Measurements from ENCODE around the gene TRABD. TPM values are rescaled to one million over a fixed set of nuclear protein-coding genes. Genes with fewer than 3 reads are reported as not detected.

Gene TRABD
- total and polyA plus RNA-seq, 2 donors from 2014 or later: 34.2 to 56.3 TPM

DNA sequence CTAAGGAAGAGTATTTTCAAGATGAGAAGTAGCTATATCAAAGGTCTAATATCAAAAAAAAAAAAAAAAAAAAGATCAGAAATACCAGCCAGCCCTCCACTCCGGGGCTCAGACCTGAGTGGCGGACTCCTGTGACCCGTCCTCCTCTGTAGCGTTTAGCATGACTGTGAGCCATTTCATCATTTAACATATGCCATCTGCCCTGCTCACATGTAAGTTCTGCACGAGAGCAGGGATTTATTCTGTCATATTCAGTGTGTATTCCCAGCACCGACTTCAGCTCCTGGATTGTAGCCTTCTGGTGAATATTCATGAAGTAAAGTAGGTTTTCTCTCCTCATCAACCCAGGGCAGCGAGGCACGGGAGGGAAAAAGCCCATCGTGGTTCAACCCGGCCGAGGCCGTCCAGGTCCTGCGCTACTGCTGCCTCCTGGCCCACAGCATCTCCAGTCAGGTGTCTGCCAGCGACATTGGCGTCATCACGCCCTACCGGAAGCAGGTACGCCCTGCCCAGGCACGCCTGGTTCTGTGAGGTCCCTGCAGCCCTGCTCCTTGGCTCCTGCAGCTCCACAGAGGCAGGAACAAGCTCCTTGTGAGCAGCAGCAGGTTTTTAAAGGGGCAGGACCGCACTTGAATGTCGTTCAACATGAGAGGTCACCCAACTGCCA, 27.9 kb upstream of the TRABD start:
- Histone ChIP-seq H3K9ac (ENCODE audit: low read length in 3 of 3) (peak overlapping the region in 1 of 3 donors; percentile 67), H3K27ac (ENCODE audit: low read depth in 2 of 2, low read length in 2 of 2) (no peak overlapping the region), H3K4me1 (ENCODE audit: control insufficient read depth in 2 of 3, insufficient read depth in 2 of 3, low read depth in 1 of 3, low read length in 3 of 3) (peaks cover 0 to 4% (median 0%) of the 10 kb centered on the region in 3 donors), H3K27me3 (ENCODE audit: control insufficient read depth, insufficient read depth, low read length) (no peaks in the 10 kb centered on the region), H3K9me3 (ENCODE audit: control insufficient read depth in 2 of 3, insufficient read depth in 1 of 3, low read length in 3 of 3) (no peaks in the 10 kb centered on the region), H3K36me3 (ENCODE audit: control insufficient read depth in 2 of 3, insufficient read depth in 3 of 3, low read length in 3 of 3) (no peaks in the 10 kb centered on the region), H3K4me3 (ENCODE audit: low read length in 3 of 3) (no peak overlapping the region)
- FAIRE-seq: no peak
- DNase-seq: peak in 3 of 5 donors; percentile 33 to 90 (median 40)
- TF ChIP-seq, protein P1, sequence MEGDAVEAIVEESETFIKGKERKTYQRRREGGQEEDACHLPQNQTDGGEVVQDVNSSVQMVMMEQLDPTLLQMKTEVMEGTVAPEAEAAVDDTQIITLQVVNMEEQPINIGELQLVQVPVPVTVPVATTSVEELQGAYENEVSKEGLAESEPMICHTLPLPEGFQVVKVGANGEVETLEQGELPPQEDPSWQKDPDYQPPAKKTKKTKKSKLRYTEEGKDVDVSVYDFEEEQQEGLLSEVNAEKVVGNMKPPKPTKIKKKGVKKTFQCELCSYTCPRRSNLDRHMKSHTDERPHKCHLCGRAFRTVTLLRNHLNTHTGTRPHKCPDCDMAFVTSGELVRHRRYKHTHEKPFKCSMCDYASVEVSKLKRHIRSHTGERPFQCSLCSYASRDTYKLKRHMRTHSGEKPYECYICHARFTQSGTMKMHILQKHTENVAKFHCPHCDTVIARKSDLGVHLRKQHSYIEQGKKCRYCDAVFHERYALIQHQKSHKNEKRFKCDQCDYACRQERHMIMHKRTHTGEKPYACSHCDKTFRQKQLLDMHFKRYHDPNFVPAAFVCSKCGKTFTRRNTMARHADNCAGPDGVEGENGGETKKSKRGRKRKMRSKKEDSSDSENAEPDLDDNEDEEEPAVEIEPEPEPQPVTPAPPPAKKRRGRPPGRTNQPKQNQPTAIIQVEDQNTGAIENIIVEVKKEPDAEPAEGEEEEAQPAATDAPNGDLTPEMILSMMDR (IDR thresholded peaks at IDR 0.05; ENCODE audit: borderline replicate concordance, extremely low read depth, insufficient read depth): no peak
- intact Hi-C loops (cut with DNase I): no loop called here

DNA sequence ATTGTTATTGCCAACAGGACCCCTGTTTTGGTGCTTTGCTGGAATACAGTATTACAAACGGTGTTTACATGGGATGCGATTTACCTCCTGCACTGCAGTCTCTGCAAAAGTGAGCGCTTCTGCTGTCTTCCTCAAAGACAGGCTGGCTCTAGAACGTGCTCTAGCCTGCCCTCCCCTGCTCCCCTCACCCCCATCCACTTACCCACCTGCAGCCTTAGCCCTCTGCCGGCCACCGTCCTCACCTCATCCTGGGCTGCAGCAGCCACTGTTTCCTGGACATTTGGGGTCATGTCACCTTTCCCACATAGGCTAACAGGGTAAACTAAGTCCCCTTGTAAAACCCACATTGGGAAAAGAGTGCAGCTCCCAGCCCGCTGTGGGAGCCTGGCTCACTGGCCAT, 24.8 kb upstream of the TRABD start:
- Histone ChIP-seq H3K27ac (ENCODE audit: low read depth in 2 of 2, low read length in 2 of 2) (no peak overlapping the region), H3K36me3 (ENCODE audit: control insufficient read depth in 2 of 3, insufficient read depth in 3 of 3, low read length in 3 of 3) (no peaks in the 10 kb centered on the region), H3K4me1 (ENCODE audit: control insufficient read depth in 2 of 3, insufficient read depth in 2 of 3, low read depth in 1 of 3, low read length in 3 of 3) (peaks cover 0 to 4% (median 0%) of the 10 kb centered on the region in 3 donors), H3K9me3 (ENCODE audit: control insufficient read depth in 2 of 3, insufficient read depth in 1 of 3, low read length in 3 of 3) (no peaks in the 10 kb centered on the region), H3K4me3 (ENCODE audit: low read length in 3 of 3) (no peak overlapping the region), H3K27me3 (ENCODE audit: control insufficient read depth, insufficient read depth, low read length) (no peaks in the 10 kb centered on the region), H3K9ac (ENCODE audit: low read length in 3 of 3) (no peak overlapping the region)
- FAIRE-seq (no peak), DNase-seq (no peak)
- TF ChIP-seq, protein P1 (IDR thresholded peaks at IDR 0.05; ENCODE audit: borderline replicate concordance, extremely low read depth, insufficient read depth): no peak
- intact Hi-C loops (cut with DNase I): no loop called here

DNA sequence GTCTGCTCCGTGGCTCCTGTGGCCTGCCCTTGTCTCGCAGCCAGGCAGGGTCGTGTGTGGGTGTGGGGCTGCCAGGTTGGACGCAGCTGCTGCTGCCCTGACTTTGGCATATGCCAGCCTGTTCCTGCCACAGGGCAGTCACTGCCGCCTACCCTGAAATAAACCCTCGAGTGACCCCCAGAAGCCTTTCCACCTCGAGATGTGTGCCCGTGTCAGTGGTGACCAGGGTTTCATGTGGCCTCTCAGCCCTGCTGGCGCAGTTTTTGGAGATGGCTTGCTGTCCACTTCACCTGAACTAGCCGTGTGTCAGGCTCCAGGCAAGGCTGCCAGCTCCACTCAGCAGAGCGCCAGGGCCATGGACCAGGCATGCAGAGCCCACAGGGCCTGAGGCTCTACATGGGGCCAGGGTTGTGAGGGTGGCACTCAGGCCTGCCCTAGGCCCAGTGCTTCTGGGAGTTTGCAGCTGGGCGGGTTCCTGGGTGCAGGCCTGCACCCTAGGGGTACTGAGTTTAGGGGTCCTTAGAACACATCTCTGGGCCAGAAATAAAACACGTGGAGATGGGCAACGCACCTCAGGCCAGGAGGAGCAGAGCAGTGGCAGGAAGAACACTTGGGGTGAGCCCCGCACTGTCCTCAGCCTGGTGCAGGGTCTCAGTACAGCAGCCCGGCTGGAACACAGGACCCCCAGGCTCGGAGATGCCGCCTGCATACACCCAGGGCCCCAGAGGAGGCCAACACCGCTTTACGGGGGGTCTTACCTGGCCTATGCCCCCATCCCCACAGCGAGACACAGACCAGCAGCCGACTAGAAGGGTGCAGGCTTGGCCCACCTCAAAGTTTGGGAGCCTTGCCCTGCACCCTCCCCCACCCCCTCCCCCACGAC, 24.0 kb upstream of the TRABD start:
- DNase-seq (peak in 1 of 5 donors; percentile 33), FAIRE-seq (no peak)
- no peaks in the 10 kb centered on the region for H3K36me3 ChIP-seq (ENCODE audit: control insufficient read depth in 2 of 3, insufficient read depth in 3 of 3, low read length in 3 of 3)
- no peak overlapping the region for H3K9ac ChIP-seq (ENCODE audit: low read length in 3 of 3)
- no peaks in the 10 kb centered on the region for H3K9me3 ChIP-seq (ENCODE audit: control insufficient read depth in 2 of 3, insufficient read depth in 1 of 3, low read length in 3 of 3)
- H3K27ac ChIP-seq (ENCODE audit: low read depth in 2 of 2, low read length in 2 of 2): no peak overlapping the region
- H3K4me1 ChIP-seq (ENCODE audit: control insufficient read depth in 2 of 3, insufficient read depth in 2 of 3, low read depth in 1 of 3, low read length in 3 of 3): peaks cover 0 to 4% (median 0%) of the 10 kb centered on the region in 3 donors
- H3K27me3 ChIP-seq (ENCODE audit: control insufficient read depth, insufficient read depth, low read length): no peaks in the 10 kb centered on the region
- TF ChIP-seq, protein P1 (IDR thresholded peaks at IDR 0.05; ENCODE audit: borderline replicate concordance, extremely low read depth, insufficient read depth): no peak
- intact Hi-C loops (cut with DNase I): no loop called here
- H3K4me3 ChIP-seq (ENCODE audit: low read length in 3 of 3): no peak overlapping the region

Data from kidney (tissue), 14 donors.